Hindlimb muscle (tissue), 1 donor: ENCODE measurements around the gene CHD5. TPM values are rescaled to one million over a fixed set of nuclear protein-coding genes. Genes with fewer than 3 reads are reported as not detected.

Experiments
- DNase-seq: peaks from one replicate; pipeline ENCODE4 v3.0.0-alpha.2; 2013
- polyA plus RNA-seq: library from polyadenylated mRNA; unstranded; fragments of 120-200 nt; gene quantifications from one replicate; pipeline ENCODE4 v1.2.1, GENCODE V29; 2013; ENCODE audit not compliant: insufficient read length

The CHD5 gene
- polyA plus RNA-seq, 1 donor: 0.35 TPM

DNA sequence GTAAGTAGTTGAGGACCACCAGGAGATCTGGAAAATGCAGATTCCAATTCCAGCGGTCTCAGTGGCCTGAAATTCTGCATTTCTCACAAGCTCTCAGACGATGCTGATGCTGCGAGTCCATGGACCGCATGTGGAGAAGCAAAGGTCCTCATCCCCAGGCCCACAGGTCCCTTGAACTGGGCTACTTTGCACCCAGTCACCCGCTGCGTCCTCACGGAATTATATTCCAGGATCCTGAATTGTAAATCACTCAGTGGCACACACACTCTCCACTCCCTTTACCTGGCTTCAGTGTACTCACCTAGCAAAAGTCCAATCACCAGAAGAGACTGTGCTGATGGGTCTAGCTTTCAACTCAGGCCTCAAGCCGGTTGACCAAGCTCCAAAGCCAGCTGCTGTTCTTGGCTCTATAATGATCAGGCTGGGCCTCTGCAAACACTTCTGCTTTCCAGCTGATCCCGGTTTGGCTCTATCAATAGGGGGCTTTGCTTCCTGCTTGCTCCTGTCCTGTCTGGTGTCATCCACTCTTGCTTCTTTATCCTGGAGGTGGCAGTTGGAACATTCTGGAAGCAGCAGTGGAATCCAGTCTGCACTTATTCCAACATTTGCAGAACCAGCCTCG is 20.2 kb upstream of the CHD5 start:
- no peak for DNase-seq

DNA sequence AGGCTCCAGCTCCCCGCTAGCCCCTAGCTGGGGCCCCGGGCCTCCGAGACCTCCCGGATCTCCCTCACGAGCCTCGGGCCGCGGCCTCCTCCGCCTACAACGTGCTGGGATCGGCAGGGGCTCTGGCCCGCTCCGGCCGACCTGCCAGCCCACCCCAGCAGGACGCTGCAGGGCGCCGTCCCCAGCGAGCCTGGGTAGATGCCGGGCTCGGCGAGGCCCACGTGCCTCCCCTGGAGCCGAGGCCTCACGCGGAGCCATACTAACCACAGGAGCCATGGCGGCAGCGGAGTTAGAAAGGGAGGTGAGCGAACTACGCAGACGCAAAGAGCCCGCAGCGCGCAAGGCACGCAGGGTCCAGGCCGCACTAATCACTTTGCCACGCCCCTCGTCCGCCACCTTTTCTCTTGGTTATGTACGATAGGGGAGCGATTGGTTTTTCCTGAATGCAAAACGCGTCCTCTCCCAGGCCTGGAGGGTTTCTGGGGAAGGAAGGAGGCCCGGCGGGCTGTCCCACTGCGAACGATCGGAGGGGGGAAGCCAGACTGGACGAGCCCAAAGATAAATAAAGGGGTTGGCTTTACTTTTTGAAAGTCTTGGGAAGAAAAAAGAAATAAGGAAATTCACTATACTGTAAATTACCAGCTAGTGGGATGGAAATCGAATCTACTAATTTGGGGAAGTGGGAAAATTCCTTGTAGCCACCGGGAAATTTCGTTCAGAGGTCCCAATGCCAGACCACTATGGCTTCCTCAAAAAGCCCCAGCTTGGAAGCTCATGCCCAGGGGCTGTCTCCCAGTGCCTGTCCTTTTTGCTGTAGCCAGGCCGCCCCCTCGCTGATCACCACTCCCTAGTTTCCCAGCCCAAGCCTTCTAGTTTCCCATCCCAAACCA is 19.4 kb upstream of the CHD5 start, which contains the start of gene RPL22:
TSS of gene RPL22 (minus strand) at position 298 of the 890 bp plus-strand sequence. CDS start at position 276, 22 bp downstream.
- peak; percentile 98 for DNase-seq

DNA sequence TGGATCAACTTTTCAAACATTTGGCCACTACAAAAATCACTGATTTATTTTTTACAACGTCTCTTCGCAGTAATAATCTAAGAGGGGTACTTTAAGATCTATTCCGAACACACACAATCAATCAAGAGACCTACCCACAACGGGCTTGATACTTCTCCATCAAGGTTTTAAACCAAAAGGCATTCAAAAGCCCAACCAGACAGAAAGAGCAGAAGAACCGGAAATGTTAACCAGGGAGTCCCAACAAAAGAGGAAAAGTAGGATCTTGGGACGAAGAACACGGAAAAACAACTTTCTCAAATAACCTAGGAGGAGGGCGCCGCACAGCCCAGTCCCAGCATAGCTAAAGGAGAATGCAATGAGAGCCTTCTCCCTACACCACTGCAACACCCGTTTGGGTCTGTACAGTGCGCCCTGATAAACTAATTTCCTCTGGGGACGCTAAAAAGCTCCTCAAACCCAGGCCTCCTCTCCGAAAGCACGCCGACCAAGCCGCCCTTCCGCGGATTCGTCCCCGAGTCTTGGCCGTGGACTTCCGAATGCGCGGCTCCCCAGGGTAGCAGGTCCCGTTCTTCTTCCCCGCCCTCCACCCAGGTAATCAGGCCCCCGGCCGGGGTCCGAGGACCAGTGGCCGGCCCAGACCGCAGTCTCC is 18.7 kb upstream of the CHD5 start:
- DNase-seq: no peak

GRCh38 chr1:6197746-6198427 is 17.8 kb upstream of the CHD5 start:
- DNase-seq: no peak

DNA sequence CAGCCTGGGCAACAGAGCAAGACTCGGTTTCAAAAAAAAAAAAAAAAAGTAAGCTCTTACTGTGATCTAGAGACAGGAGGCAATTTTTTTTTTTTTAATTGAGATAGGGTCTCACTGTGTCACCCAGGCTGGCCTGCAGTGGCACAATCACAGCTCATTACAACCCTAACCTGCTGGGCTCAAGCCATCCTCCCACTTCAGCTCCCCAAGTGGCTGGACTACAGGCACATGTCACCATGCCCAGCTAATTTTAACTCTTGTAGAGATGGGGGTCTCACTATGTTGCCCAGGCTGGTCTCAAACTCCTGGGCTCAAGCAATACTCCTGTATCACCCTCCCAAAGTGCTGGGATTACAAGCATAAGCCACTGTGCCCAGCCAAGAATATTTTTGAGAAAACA is 11.8 kb upstream of the CHD5 start:
- DNase-seq: no peak

- no peak for DNase-seq
Measured at GRCh38 chr1:6188466-6188865, 8.3 kb upstream of the CHD5 start.

DNA sequence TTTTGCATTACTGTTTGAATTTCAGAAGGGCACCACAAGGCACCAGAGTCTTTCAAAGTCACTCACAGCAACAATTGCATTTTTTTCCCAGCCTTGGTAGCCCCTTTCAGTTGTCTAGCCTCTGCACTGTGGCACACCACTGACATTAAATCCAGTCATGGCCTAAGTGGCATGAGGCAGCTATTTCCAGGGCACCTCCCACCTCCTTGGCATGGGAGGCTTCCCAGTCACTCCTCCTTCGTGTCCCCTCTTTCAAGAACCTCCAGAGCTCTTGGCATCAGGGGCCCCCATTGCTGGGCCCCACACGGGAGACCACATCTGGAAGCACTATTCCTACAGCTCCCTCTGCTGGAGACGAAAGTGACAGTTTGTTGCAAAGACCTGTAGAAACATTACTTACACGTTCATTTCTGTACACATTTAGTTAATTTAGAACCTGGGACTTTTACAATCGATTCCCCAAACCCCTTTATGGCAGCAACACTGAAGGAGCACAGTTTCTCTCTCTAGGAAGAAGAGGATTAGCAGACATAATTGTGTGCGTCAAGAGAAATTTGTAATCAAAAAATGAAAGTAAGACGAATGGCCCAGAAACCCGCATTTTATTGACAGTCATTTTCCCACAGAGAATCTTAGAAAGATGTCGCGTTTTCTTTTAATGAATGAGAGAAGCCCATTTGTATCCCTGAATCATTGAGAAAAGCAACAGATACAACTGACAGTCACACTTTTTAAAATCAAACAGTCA is 5.7 kb upstream of the CHD5 start:
- no peak for DNase-seq

DNA sequence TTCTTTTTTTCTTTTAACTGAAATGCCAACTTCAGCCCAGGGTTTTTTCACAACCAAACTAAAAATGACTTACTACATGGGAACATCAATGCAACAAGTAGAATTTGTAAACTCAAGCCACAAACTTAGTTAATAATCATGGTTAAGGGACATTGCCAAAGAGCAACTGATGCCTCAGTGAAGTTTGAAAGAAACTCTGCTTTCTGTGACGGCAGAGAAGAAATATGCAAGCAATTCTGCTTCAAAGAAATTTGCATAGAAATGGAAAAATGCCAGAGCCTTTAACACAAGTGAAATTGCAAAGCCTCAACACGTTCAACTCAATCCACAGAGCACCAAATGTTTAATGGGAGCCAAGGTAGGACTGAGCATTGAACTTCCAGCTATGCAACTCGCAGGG is 5.0 kb upstream of the CHD5 start:
- DNase-seq: no peak

- DNase-seq: no peak
Measured at GRCh38 chr1:6184083-6184783, 4.1 kb upstream of the CHD5 start.

DNA sequence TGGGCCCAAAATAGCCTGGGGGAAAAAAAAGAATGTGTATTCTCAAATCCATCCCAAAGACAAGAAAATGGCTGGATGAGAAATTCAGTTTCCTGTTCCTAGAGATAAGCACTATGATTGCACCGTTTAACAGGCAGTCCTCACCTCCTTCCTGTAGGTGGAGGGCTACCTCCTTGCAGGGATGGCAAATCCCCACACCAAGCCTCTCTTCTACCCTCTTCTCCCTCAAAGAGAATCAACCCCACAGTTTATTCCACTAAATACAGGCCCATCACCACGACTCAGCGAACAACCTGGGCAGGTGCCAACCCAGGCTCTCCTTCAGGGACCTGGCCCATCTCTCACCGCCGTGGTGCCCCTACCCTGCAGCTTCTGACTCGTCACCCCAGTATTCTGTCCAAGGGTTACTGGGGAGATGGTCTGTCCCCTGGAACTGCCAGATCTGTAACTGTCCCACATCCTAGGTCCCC is 3.4 kb upstream of the CHD5 start:
- no peak for DNase-seq

- no peak for DNase-seq
Measured at GRCh38 chr1:6181347-6181770, 1.2 kb upstream of the CHD5 start.

DNA sequence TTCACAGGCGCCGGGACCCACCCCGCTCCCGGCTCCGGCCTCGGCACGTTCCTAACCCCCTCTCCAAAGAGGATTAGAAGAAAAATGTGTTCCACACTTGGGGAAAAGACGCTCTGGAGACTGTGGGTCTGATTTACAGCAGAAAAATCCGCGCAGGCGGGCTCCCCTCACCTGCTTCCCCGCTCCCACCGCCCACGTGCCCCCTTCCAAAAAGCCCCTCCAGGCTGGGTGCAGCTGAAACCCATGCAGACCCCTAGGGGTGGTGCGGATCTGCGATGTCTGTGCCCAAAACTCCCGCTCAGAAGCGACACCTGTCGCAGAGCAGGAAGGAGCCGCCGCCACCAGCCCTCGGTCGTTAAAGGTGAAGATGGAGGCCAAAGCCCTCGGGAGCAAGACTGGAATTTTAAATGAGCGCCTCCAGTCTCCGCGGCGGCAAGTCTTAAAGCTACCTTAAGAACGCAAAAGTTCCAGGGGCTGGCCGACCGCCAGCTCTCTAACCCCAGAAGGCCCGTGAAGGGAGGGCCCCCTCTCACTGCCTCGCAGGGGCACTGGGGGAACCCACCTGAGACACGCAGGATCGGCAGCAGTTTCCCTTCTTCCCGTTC is 688 bp upstream of the CHD5 start:
- no peak for DNase-seq

DNA sequence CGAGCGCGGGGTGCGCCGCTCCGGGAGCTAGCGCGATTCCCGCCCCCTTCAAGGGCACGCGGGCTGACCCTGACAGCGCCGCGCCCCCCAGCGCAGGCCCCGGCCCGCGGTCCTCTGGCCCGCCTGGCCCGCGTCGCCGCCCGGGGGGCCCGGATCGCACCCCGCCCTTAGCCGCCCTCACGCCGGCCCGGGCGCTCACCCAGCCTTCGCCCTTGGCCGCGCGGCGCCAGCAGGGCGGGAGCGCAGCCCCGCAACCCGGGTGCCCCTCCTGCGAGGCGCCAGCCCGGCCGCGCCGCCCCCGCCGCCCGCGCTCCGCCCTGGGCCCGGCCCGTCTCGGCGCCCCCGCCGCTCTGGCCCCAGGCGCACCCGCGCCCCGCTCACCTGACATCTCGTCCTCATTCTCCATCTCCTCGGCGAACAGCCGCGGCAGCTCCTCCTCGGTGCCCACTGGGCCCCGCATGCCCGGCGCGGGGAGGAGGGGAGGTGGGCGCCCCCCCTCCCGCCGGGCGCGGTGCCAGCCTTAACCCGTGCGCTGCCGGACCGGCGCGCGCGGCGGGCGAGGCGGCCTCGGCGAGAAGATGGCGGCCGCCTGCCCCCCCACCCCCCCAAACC is 451 bp downstream of the CHD5 start:
- no peak for DNase-seq

DNA sequence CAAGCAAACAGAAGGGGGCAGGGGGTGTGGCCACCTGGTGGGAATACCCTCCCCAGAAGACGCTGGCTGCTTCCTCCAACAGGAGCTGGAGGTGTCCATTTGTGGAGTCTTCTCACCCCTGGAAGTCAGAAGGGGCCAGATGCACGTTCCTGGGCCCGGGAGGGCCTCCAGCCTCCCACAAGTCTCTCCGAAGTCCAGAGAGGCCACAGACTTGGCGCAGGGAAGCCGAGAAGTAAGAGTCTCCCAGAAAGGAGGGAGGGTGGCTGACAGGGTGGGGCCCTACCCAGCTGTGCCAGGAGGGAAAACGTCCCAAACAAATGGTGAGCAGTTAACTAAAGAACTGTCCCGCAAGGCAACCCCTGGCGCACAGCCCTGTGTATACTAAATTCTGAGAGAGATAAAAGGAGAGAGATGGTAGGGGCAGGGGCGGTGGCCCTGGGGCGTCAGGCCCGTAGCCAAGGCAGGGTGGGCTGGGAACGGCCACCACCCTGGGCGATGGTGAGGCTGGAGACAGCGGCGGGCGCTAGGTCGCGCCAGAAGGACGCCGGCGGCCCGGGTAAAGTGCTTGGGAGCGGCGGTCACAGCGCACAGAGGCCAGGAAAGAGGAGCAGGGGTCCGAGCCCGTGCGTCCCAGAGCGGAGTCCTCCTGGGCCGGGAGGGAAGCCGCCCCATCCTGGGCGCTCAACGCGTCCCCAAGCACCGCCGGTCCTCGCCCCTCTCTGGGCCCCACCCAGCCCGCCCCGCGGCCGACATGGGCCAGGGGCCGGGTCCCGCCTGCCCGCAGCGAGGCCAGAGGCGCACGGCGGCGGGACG is 1.2 kb downstream of the CHD5 start:
- DNase-seq: no peak

DNA sequence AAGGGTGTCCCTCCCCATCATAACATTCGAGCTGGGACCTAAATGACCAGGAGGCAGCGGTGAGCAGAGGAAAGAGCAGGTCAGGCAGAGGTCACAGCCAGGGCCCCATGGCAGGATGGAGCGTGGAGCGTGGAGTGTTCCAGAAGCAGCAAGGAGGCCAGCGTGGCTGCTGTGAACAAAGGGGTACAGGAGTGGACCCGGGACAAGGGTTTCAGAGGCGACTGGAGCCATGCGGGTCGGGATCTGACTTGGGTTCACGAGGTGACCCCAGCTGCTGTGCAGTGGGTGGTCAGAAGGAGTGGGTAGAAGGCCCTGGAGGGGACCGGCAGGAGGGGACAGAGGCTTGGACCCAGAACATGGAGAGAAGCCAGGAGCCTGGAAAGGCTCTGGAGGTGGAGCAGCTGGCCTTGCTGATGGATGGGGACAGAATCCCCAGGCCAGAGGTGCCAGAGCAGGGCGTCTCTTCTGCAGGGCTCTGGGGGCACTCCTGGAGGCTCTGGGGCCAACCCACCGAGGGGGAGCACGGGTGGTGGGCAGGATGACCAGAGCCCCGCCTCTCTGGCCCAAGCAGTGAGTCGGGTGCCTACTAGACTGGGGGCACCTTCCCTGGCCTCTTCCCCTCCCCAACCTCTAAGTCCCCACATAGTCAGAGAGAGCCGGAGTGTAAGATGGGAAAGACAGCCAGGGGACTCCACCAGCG is 2.3 kb downstream of the CHD5 start:
- no peak for DNase-seq

GRCh38 chr1:6176779-6177178 is 3.3 kb downstream of the CHD5 start:
- DNase-seq: no peak

- no peak for DNase-seq
Measured at GRCh38 chr1:6175411-6175828, 4.7 kb downstream of the CHD5 start.

DNA sequence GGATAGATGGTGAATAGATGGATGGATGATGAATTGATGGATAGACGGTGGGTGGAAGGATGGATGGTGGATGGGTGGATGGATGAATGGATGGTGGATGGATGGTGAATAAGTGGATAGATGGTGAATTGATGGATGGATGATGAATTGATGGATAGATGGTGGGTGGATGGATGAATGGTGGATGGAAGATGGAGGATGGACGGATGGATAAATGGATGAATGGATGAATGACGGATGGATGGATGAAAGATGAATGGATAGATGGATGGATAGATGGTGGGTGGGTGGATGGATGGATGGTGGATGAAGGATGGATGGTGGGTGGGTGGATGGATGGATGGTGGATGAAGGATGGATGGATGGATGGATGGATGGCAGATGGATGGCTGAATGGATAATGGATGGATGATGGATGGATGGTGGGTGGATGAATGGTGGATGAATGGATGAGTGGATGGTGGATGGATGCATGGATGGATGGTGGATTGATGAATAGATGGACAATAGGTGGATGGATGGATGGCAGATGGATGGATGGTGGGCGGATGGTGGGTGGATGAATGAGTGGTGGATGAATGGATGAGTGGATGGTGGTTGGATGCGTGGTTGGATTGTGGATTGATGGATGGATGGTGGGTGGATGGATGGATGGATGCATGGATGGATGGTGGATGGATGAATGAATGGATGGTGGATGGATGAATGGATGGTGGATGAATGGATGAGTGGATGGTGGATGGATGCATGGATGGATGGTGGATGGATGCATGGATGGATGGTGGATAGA is 5.3 kb downstream of the CHD5 start:
- no peak for DNase-seq
